Astrocyte of the spinal cord (primary cell): Measurements from ENCODE around the gene RNF113B.

Experiments used
- DNase-seq: peaks from one replicate; pipeline ENCODE4 v3.0.0; 2011; ENCODE audit warnings: low read depth, low spot score
- H3K4me3 ChIP-seq: 2 replicates; pipeline ENCODE4 v1.5.1; 2011; ENCODE audit warnings: low read depth, mild to moderate bottlenecking, low read length, moderate library complexity
- in situ Hi-C: cut with HindIII; loops from 2 replicates; pipeline ENCODE4 v1.10.0; 2017; ENCODE audit warnings: low sequenced_read_pairs
- TF ChIP-seq, protein P1 (sequence below): IDR thresholded peaks from 2 replicates; pipeline ENCODE4 v1.5.1; 2012; ENCODE audit warnings: low read depth, mild to moderate bottlenecking, low read length, inconsistent platforms

Gene RNF113B

DNA sequence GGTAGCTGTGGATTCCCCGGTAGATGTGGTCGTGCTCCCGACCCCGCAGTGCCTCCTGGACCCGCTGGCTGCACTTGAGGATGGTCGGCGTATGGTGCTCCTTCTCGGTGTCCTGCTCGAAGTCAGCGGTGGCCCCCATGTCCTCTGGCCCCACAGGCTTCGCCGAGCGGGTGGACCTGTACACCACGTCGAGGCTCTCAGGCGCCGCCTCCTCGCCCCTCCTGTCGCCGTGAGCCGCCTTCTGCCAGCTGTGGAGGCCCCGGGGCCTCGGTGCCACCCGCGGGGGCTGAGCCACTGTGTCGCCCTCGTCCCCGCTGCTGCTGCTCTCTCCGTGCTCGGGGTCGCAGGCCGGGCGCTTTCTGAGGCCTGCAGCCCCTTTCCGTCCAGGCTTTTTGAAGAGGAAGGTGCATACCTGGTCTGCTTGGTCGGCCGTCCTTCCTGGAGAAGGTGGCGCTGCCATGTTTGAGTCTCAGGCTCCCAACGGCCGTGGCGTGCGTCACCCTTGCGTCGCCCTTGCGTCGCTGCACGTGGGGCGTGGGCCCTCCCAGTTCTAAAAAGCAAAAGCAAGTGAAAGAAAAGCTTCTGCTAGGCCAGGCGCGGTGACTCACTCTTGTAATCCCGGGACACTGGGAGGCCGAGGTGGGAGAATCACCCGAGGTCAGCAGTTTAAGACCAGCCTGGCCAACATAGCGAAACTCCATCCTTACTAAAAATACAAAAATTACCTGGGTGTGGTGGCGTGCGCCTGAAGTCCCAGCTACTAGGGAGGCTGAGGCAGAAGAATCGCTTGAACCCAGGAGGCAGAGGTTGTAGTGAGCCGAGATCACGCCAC is at the start of gene RNF113B:
Gene RNF113B, minus strand, starts transcription at position 493 of the 832 bp plus-strand sequence. Its CDS starts 33 bp downstream, at position 460.
- in situ Hi-C loops, result no loop called here
- no peak for DNase-seq
- TF ChIP-seq, protein P1, sequence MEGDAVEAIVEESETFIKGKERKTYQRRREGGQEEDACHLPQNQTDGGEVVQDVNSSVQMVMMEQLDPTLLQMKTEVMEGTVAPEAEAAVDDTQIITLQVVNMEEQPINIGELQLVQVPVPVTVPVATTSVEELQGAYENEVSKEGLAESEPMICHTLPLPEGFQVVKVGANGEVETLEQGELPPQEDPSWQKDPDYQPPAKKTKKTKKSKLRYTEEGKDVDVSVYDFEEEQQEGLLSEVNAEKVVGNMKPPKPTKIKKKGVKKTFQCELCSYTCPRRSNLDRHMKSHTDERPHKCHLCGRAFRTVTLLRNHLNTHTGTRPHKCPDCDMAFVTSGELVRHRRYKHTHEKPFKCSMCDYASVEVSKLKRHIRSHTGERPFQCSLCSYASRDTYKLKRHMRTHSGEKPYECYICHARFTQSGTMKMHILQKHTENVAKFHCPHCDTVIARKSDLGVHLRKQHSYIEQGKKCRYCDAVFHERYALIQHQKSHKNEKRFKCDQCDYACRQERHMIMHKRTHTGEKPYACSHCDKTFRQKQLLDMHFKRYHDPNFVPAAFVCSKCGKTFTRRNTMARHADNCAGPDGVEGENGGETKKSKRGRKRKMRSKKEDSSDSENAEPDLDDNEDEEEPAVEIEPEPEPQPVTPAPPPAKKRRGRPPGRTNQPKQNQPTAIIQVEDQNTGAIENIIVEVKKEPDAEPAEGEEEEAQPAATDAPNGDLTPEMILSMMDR, result no peak
- H3K4me3 ChIP-seq, result no peak within 1 kb of the TSS

DNA sequence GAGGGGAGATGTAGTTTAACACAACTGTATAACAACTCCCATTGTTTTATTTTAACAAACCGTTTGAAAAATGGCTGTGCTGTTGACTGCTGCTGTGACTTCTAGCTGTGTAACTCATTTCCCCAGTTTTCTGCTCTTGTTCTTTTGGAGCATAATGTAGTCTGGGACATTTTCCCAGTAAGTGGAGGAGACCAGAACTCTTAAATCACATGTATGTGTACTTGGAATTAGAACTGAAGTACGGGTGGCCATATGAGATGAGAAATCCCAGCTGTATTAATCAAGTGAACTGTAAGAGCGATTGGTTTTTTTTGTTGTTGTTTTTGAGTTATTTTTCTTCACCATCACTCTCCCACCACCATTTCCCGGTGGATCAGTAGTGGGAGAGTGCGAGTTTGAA is 49.4 kb upstream of the RNF113B start:
- no peak overlapping the region for H3K4me3 ChIP-seq
- DNase-seq, result no peak
- TF ChIP-seq, protein P1, result no peak
- in situ Hi-C loops, result no loop called here

DNA sequence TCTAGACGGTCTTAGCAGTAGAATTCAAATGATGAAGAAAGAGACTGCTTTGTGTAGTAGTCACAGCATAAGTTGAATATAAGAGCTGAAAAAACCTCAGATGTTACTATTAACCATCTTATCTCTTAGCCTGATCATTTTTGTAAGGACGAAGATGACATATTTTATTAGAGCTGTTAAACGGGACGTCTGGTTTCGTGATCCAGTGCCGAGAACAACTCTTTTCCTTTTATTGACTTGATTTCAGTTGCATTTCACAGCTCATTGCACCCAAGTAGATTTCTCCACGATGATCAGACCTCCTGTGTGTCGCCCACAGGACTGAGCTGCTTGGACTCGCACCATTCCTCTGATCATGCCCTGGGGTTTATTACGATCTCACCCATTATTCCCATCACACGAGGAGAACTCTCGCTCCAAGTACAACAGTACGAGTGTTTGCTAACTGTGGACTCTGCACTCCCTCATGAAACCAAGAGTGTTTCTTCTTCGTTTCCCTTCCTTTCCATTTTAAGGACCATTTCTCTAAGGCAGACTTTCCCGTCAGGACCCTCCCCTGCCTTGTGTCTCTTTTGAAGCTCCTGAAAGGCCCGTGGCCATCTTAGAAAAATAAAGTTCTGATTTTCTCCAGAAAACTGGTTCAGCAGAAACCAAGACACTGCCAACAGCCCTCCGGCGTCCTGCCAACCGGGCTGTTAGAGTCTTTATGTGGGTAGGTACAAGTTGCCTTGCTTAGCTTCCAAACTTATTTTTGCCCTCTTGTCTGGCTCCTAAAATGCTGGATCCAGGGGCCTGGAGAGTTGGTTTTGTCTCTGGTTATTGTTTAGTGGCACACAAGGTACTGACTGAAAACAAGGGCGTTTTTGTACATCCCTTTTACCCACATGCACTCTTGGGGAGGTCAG is 48.2 kb upstream of the RNF113B start:
- DNase-seq, result no peak
- TF ChIP-seq, protein P1, result no peak
- H3K4me3 ChIP-seq, result no peak overlapping the region
- in situ Hi-C loops, result no loop called here

DNA sequence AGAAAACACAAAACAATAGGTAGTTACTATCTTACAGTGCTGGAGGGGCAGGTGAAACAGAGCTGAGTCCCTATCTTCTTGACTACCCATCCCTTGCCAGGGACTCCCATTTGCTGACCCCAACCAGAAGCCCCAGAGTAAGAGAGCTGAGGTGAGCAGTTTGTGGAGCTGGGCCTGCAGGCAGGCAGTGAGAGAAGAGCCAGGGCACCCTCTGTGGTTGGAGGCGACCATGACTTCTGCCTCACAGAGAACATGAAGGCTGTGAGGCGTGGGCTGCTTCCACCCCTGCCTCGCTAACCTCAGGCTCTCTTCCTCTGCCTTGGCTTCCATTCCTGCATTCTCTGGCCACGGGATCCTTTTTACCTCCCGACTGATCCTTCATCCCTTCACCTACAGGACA is 47.5 kb upstream of the RNF113B start:
- no peak overlapping the region for H3K4me3 ChIP-seq
- in situ Hi-C loops, result no loop called here
- TF ChIP-seq, protein P1, result no peak
- DNase-seq, result no peak

DNA sequence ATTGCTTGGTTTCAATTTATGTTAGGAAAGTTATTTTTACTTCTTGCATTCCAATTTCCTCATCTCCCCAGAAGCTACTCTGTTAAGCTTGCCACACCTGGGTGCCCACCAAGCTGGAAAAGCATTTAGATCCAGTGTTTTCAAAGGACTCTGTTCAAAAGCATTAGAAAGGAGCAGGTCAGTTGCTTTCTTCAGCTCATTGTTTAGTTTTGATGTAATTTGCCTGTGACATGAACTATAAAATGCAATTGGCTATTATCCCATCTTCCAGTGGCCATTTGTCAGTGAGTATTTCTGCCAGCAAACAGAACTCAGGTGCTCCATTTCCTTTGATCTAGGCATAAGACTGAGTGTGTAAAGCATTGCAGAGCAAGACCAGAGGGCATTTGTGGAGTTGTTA is 46.7 kb upstream of the RNF113B start:
- in situ Hi-C loops, result no loop called here
- TF ChIP-seq, protein P1, result no peak
- no peak for DNase-seq
- H3K4me3 ChIP-seq, result no peak overlapping the region

DNA sequence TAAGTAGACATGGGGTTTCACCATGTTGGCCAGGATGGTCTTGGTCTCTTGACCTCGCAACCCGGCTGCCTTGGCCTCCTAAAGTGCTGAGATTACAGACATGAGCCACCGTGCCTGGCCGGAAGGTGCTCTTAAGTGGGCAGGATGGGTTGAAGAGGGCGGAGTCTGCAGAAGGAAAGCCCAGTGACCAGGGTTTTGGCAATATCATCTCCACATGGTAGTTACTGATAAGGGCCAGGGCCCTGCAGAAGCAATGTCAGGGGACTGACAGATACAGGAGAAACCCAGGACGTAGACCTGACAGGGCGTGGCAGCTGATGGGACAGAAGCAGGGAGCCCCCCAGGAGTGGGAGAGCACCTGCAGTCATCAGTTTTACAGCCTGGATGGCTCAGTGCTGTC is 45.7 kb upstream of the RNF113B start:
- in situ Hi-C loops, result no loop called here
- TF ChIP-seq, protein P1, result no peak
- H3K4me3 ChIP-seq, result no peak overlapping the region
- DNase-seq, result no peak
